GM23338 (cell line): ENCODE data around the gene SP100. TPM values are rescaled to one million over a fixed set of nuclear protein-coding genes. Genes with fewer than 3 reads are reported as not detected.

Experiments
- ATAC-seq: fragments of 200-7000 bp; cut with Tn5 transposase; 3 replicates; pipeline ENCODE4 v1.9.1; 2020
- DNase-seq: peaks from one replicate; pipeline ENCODE4 v3.0.0-alpha.2; 2015; ENCODE audit warnings: low spot score
- H2AFZ ChIP-seq: fragments of 200-600 bp; sonication (generic); 2 replicates; pipeline ENCODE4 v1.8.0; 2016; ENCODE audit warnings: antibody characterized with exemption, mild to moderate bottlenecking, moderate library complexity
- H3F3A ChIP-seq: fragments of 200-600 bp; sonication (generic); replicated peaks from 2 replicates; pipeline ENCODE4 v1.8.0; 2017; ENCODE audit warnings: antibody characterized with exemption, mixed run types, low read depth
- H3K27ac ChIP-seq: fragments of 200-600 bp; sonication (generic); 2 replicates; pipeline ENCODE4 v1.6.1; 2016; ENCODE audit warnings: low read depth
- H3K27me3 ChIP-seq: fragments of 200-600 bp; sonication (generic); 2 replicates; pipeline ENCODE4 v1.8.0; 2016; ENCODE audit warnings: mild to moderate bottlenecking, mixed run types, moderate library complexity; ENCODE audit not compliant: insufficient read depth
- H3K36me3 ChIP-seq: fragments of 200-600 bp; sonication (generic); 2 replicates; pipeline ENCODE4 v1.8.0; 2016; ENCODE audit warnings: mild to moderate bottlenecking; ENCODE audit not compliant: insufficient read depth
- H3K4me1 ChIP-seq: fragments of 200-600 bp; sonication (generic); 2 replicates; pipeline ENCODE4 v1.8.0; 2016; ENCODE audit warnings: mild to moderate bottlenecking, moderate library complexity; ENCODE audit not compliant: insufficient read depth
- H3K4me2 ChIP-seq: fragments of 200-600 bp; sonication (generic); 2 replicates; pipeline ENCODE4 v1.7.1; 2017; ENCODE audit warnings: mixed run types
- H3K4me3 ChIP-seq: fragments of 200-600 bp; sonication (generic); 2 replicates; pipeline ENCODE4 v1.6.1; 2016; ENCODE audit warnings: mixed run types
- H3K79me2 ChIP-seq: fragments of 200-600 bp; sonication (generic); replicated peaks from 2 replicates; pipeline ENCODE4 v1.8.0; 2017; ENCODE audit warnings: mild to moderate bottlenecking; ENCODE audit not compliant: insufficient read depth
- H3K9me2 ChIP-seq: fragments of 200-600 bp; sonication (generic); 2 replicates; pipeline ENCODE4 v1.8.0; 2017; ENCODE audit not compliant: insufficient read depth
- H4K20me1 ChIP-seq: fragments of 200-600 bp; sonication (generic); replicated peaks from 2 replicates; pipeline ENCODE4 v1.8.0; 2017; ENCODE audit warnings: mild to moderate bottlenecking; ENCODE audit not compliant: insufficient read depth
- H3K27ac Mint-ChIP-seq: 2 replicates; pipeline ENCODE4 v1.8.0; 2020; ENCODE audit warnings: inconsistent platforms, mild to moderate bottlenecking, moderate library complexity, mixed read lengths
- H3K27me3 Mint-ChIP-seq: 3 replicates; pipeline ENCODE4 v1.8.0; 2022; ENCODE audit warnings: low read depth, mild to moderate bottlenecking, moderate library complexity, mixed read lengths, inconsistent platforms; ENCODE audit not compliant: insufficient read depth, poor library complexity
- H3K36me3 Mint-ChIP-seq: 3 replicates; pipeline ENCODE4 v1.8.0; 2021; ENCODE audit warnings: low read depth, mild to moderate bottlenecking, inconsistent platforms, moderate library complexity, mixed read lengths
- H3K4me1 Mint-ChIP-seq: 3 replicates; pipeline ENCODE4 v1.8.0; 2020; ENCODE audit warnings: mild to moderate bottlenecking, inconsistent platforms, mixed read lengths
- H3K4me3 Mint-ChIP-seq: 3 replicates; pipeline ENCODE4 v1.8.0; 2021; ENCODE audit warnings: moderate library complexity, mild to moderate bottlenecking, inconsistent platforms, mixed read lengths
- H3K9me3 Mint-ChIP-seq: 3 replicates; pipeline ENCODE4 v1.8.0; 2020; ENCODE audit warnings: moderate library complexity, mild to moderate bottlenecking, inconsistent platforms, mixed read lengths
- CREB1 ChIP-seq: fragments of 250-450 bp; sonication (Bioruptor Pico); IDR thresholded peaks from 2 replicates; pipeline ENCODE4 v1.5.0; 2020; ENCODE audit warnings: low read depth, mild to moderate bottlenecking, moderate library complexity
- CTCF ChIP-seq, 2 experiments: fragments of 200-600 bp in 1 of 2; sonication (generic) in 1 of 2; conservative IDR thresholded peaks; 2 replicates each; pipeline versions ENCODE4 v1.5.1 to v1.6.1; 2016 to 2017; ENCODE audit warnings: antibody characterized with exemption in 2 of 2, low read depth in 2 of 2, mild to moderate bottlenecking in 2 of 2, moderate library complexity in 1 of 2
- ETS1 ChIP-seq: IDR thresholded peaks from 2 replicates; pipeline ENCODE4 v1.6.1; 2016; ENCODE audit warnings: antibody characterized with exemption
- EZH2 ChIP-seq: fragments of 200-600 bp; sonication (generic); IDR thresholded peaks from one replicate; pipeline ENCODE4 v1.8.0; 2017; ENCODE audit warnings: antibody characterized with exemption, mild to moderate bottlenecking, low read depth; ENCODE audit not compliant: unreplicated experiment
- EZH2phosphoT487 ChIP-seq: fragments of 200-600 bp; sonication (generic); IDR thresholded peaks from one replicate; pipeline ENCODE4 v1.8.1; 2018; ENCODE audit warnings: antibody characterized with exemption; ENCODE audit not compliant: unreplicated experiment
- JUNB ChIP-seq: IDR thresholded peaks from one replicate; pipeline ENCODE4 v1.6.1; 2016; ENCODE audit warnings: antibody characterized with exemption; ENCODE audit not compliant: unreplicated experiment
- NANOG ChIP-seq: IDR thresholded peaks from 2 replicates; pipeline ENCODE4 v1.6.1; 2016; ENCODE audit warnings: antibody characterized with exemption, borderline replicate concordance
- POLR2AphosphoS5 ChIP-seq: IDR thresholded peaks from 2 replicates; pipeline ENCODE4 v1.6.1; 2016; ENCODE audit warnings: antibody characterized with exemption, low read depth
- REST ChIP-seq: IDR thresholded peaks from one replicate; pipeline ENCODE4 v1.6.1; 2018; ENCODE audit warnings: antibody characterized with exemption; ENCODE audit not compliant: unreplicated experiment
- STAT1 ChIP-seq: IDR thresholded peaks from one replicate; pipeline ENCODE4 v1.6.1; 2016; ENCODE audit warnings: antibody characterized with exemption; ENCODE audit not compliant: unreplicated experiment
- ZNF114 ChIP-seq: fragments of 250-450 bp; sonication (Bioruptor Pico); IDR thresholded peaks from 2 replicates; pipeline ENCODE4 v1.5.0; 2020; ENCODE audit warnings: mild to moderate bottlenecking, moderate library complexity
- ZNF331 ChIP-seq: fragments of 250-450 bp; sonication (Bioruptor Pico); IDR thresholded peaks from 2 replicates; pipeline ENCODE4 v1.5.0; 2020; ENCODE audit warnings: low read depth, mild to moderate bottlenecking, moderate library complexity
- polyA plus RNA-seq: library from polyadenylated mRNA; unstranded; fragments of >200 nt; fragmentation: Nextera tagmentation; extraction: Ambion mirVana; gene quantifications from 2 replicates; pipeline ENCODE4 v1.2.1, GENCODE V29; 2016
- total RNA-seq: library from RNA; depleted of rRNA; stranded (reverse); fragments of >200 nt; shearing (Covaris generic); gene quantifications from 2 replicates; pipeline ENCODE4 v1.2.3, GENCODE V29; 2014
- TF ChIP-seq, protein P1 (sequence below): fragments of 250-450 bp; sonication (Bioruptor Pico); IDR thresholded peaks from 2 replicates; pipeline ENCODE4 v1.5.0; 2020; ENCODE audit warnings: mild to moderate bottlenecking, moderate library complexity

The SP100 gene
- total and polyA plus RNA-seq, 2 experiments from 2014 or later: 0.44 to 0.73 TPM

DNA sequence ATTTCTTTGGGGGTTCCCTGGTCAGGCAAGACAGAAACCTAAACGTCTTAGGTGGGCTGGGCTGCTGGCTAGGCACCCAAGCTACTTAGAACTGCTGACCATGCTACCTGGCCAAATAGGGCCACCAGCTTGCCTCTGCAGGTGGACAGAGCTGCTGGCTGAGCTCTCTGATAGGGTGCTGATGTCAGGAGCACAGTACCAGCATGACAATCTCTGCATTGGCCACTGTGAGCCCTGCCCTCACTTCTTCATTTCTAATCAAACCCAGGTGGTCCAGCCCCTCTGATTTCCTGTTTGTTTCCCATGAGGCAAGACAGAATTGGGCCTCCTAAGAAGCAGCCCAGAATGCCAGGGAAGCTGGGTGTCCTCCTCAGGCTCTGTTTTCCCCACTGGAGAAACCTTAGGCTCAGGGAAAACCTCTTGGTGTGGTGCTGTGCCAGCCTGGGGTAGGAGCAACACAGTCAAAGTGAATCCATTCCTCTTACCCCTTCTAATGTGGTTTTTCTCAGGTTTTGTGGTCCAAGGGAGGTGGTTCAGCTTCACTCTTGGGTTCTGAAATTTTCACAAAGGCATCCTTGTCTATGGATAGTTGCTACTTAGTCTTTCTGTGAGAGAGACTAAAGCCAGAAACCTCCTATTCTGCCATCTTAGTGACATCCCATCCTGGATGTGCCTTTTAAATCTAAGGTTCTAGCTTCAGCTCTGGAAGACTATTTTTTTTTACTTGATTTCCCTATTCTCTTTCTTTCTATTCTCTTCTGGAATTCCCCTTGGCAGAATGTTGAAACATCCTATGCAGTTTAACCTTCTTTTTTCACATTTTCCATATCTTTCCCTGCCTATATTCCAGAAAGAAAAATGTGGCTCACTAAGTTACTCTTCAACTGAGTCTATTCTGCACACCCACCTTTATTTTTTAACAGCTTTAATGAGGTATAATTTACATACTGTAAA lies 15.2 kb downstream of the SP100 start:
- Histone ChIP-seq H3K79me2 (no peaks in the 10 kb centered on the region), H3K27ac (no peak overlapping the region), H3K4me1 (no peaks in the 10 kb centered on the region), H3K27me3 (no peaks in the 10 kb centered on the region), H3K36me3 (no peaks in the 10 kb centered on the region), H3F3A (no peaks in the 10 kb centered on the region), H4K20me1 (no peaks in the 10 kb centered on the region), H3K9me2 (no peaks in the 10 kb centered on the region), H3K4me3 (no peak overlapping the region), H3K4me2 (no peak overlapping the region), H2AFZ (no peak overlapping the region)
- H3K4me3 Mint-ChIP-seq: no peak overlapping the region
- no peaks in the 10 kb centered on the region for H3K4me1 Mint-ChIP-seq
- TF ChIP-seq CREB1 (CRISPR knock-in tag) (no peak), JUNB (no peak), ZNF114 (no peak), NANOG (no peak), POLR2AphosphoS5 (no peak), ETS1 (no peak), STAT1 (no peak), REST (no peak), CTCF (conservative IDR thresholded peaks at IDR 0.05; ENCODE audit: low read depth in 2 of 2) (no peak), ZNF331 (CRISPR knock-in tag) (no peak), EZH2 (no peak), EZH2phosphoT487 (no peak)
- TF ChIP-seq, protein P1, sequence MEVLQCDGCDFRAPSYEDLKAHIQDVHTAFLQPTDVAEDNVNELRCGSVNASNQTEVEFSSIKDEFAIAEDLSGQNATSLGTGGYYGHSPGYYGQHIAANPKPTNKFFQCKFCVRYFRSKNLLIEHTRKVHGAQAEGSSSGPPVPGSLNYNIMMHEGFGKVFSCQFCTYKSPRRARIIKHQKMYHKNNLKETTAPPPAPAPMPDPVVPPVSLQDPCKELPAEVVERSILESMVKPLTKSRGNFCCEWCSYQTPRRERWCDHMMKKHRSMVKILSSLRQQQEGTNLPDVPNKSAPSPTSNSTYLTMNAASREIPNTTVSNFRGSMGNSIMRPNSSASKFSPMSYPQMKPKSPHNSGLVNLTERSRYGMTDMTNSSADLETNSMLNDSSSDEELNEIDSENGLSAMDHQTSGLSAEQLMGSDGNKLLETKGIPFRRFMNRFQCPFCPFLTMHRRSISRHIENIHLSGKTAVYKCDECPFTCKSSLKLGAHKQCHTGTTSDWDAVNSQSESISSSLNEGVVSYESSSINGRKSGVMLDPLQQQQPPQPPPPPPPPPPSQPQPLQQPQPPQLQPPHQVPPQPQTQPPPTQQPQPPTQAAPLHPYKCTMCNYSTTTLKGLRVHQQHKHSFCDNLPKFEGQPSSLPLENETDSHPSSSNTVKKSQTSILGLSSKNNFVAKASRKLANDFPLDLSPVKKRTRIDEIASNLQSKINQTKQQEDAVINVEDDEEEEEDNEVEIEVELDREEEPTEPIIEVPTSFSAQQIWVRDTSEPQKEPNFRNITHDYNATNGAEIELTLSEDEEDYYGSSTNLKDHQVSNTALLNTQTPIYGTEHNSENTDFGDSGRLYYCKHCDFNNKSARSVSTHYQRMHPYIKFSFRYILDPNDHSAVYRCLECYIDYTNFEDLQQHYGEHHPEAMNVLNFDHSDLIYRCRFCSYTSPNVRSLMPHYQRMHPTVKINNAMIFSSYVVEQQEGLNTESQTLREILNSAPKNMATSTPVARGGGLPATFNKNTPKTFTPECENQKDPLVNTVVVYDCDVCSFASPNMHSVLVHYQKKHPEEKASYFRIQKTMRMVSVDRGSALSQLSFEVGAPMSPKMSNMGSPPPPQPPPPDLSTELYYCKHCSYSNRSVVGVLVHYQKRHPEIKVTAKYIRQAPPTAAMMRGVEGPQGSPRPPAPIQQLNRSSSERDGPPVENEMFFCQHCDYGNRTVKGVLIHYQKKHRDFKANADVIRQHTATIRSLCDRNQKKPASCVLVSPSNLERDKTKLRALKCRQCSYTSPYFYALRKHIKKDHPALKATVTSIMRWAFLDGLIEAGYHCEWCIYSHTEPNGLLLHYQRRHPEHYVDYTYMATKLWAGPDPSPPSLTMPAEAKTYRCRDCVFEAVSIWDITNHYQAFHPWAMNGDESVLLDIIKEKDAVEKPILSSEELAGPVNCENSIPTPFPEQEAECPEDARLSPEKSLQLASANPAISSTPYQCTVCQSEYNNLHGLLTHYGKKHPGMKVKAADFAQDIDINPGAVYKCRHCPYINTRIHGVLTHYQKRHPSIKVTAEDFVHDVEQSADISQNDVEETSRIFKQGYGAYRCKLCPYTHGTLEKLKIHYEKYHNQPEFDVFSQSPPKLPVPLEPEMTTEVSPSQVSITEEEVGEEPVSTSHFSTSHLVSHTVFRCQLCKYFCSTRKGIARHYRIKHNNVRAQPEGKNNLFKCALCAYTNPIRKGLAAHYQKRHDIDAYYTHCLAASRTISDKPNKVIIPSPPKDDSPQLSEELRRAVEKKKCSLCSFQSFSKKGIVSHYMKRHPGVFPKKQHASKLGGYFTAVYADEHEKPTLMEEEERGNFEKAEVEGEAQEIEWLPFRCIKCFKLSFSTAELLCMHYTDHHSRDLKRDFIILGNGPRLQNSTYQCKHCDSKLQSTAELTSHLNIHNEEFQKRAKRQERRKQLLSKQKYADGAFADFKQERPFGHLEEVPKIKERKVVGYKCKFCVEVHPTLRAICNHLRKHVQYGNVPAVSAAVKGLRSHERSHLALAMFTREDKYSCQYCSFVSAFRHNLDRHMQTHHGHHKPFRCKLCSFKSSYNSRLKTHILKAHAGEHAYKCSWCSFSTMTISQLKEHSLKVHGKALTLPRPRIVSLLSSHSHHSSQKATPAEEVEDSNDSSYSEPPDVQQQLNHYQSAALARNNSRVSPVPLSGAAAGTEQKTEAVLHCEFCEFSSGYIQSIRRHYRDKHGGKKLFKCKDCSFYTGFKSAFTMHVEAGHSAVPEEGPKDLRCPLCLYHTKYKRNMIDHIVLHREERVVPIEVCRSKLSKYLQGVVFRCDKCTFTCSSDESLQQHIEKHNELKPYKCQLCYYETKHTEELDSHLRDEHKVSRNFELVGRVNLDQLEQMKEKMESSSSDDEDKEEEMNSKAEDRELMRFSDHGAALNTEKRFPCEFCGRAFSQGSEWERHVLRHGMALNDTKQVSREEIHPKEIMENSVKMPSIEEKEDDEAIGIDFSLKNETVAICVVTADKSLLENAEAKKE (CRISPR knock-in tag): no peak
- peaks cover 6% of the 10 kb centered on the region for H3K27me3 Mint-ChIP-seq
- H3K27ac Mint-ChIP-seq: no peak overlapping the region
- H3K36me3 Mint-ChIP-seq: peaks cover 6% of the 10 kb centered on the region; the same call in 1 of the 3 replicates
- ATAC-seq (no peak), DNase-seq (no peak)
- H3K9me3 Mint-ChIP-seq: peaks cover 16% of the 10 kb centered on the region; the same call in 2 of the 3 replicates
